Measurements from ENCODE around the gene DCC. TPM values are rescaled to one million over a fixed set of nuclear protein-coding genes. Genes with fewer than 3 reads are reported as not detected.

Gene DCC
- total and polyA plus RNA-seq, 2 donors (not counting 1 experiment from before 2014, with no cell fraction given), result not detected

DNA sequence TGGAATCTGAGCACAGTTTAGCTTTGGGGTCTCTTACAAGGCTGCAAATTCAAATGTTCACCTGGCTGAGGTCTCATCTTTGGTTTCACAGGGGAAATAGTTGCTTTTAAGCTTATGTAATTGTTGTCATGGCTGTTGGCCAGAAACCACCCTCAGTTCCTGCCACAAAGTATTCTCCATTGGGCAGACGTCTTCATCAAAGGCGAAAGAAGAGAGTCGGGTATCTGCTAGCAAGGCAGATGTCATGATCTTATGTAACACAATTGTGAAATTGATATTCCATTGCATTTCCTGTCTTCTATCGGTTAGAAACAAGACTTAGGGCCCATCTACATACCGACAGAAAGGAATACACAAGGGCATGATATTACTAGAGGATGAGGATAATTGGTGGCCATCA is 1068.3 kb downstream of the DCC start:
- Mint-ChIP-seq H3K9me3 (ENCODE audit: insufficient read depth) (no peaks in the 10 kb centered on the region), H3K27me3 (no peaks in the 10 kb centered on the region), H3K4me3 (no peak overlapping the region), H3K27ac (no peak overlapping the region), H3K4me1 (no peaks in the 10 kb centered on the region)
- no peaks in the 10 kb centered on the region for H3K4me1 ChIP-seq (ENCODE audit: control insufficient read depth in 2 of 2, insufficient read depth in 2 of 2, low read length in 2 of 2)
- ATAC-seq (ENCODE audit: low read depth) (no peak), DNase-seq (no peak)
- 100% methylated on average over 2 of the region's 5 CpGs for WGBS (ENCODE audit: insufficient coverage)
- intact Hi-C loops (cut with micrococcal nuclease), result no loop called here
- H3K27ac ChIP-seq (ENCODE audit: low read length in 2 of 2), result no peak overlapping the region
- no peaks in the 10 kb centered on the region for H4K20me1 ChIP-seq (ENCODE audit: control insufficient read depth, insufficient read depth, low read length, poor library complexity, severe bottlenecking)
- H3K4me2 ChIP-seq (replicated peaks; ENCODE audit: low read depth, low read length, poor library complexity, severe bottlenecking), result no peak overlapping the region
- POLR2A ChIA-PET, result no interaction called here
- CTCF ChIA-PET, result no interaction called here
- no peak overlapping the region for H3K9ac ChIP-seq (ENCODE audit: low read length)
- H3K27me3 ChIP-seq (replicated peaks in 1 of 4; ENCODE audit: control extremely low read depth in 1 of 4, control insufficient read depth in 3 of 4, insufficient read depth in 4 of 4, low read length in 3 of 4), result no peaks in the 10 kb centered on the region
- H3K9me3 ChIP-seq (ENCODE audit: control extremely low read depth in 1 of 3, control insufficient read depth in 2 of 3, insufficient read depth in 1 of 3, low read length in 2 of 3), result no peaks in the 10 kb centered on the region
- H3K4me3 ChIP-seq (ENCODE audit: control extremely low read depth in 1 of 5, extremely low read depth in 1 of 5, insufficient read depth in 1 of 5, low read depth in 2 of 5, low read length in 4 of 5), result no peak overlapping the region
- H2AFZ ChIP-seq (ENCODE audit: insufficient read depth, low read depth, low read length, poor library complexity, severe bottlenecking), result no peak overlapping the region
- no peaks in the 10 kb centered on the region for H3K36me3 ChIP-seq (replicated peaks in 1 of 2; ENCODE audit: control extremely low read depth in 1 of 2, control insufficient read depth in 1 of 2, extremely low read depth in 1 of 2, insufficient read depth in 2 of 2, low read length in 1 of 2)
- TF ChIP-seq EZH2 (IDR thresholded peaks at IDR 0.05; ENCODE audit: borderline replicate concordance, insufficient read depth, low read depth, low read length, poor library complexity, severe bottlenecking) (no peak), CTCF (IDR thresholded peaks at IDR 0.05) (no peak)
- no peaks in the 10 kb centered on the region for H3K79me2 ChIP-seq (ENCODE audit: control insufficient read depth, insufficient read depth, low read length)

DNA sequence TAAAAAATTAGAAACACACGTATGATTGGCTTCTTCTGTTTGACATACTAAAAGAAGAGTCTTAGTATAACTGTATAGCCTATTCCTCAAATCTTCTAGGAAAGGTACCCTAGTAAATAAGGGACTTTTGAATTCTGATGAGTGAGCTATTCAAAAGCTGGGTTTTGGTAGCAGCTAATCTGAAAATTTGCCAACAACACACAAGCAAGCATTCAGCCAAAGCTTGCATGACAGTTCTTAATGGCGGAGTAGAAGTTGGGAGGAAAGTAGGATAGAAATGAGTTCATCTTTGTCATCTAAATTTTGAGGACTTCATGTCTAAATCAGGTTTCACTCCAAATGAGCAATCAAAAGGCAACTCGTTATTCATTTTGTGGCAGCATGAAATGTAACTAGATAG is 1071.5 kb downstream of the DCC start:
- no peaks in the 10 kb centered on the region for H3K4me1 Mint-ChIP-seq
- DNase-seq, result no peak
- no peaks in the 10 kb centered on the region for H3K4me1 ChIP-seq (ENCODE audit: control insufficient read depth in 2 of 2, insufficient read depth in 2 of 2, low read length in 2 of 2)
- H3K27me3 Mint-ChIP-seq, result no peaks in the 10 kb centered on the region
- TF ChIP-seq CTCF (IDR thresholded peaks at IDR 0.05), result no peak
- TF ChIP-seq EZH2 (IDR thresholded peaks at IDR 0.05; ENCODE audit: borderline replicate concordance, insufficient read depth, low read depth, low read length, poor library complexity, severe bottlenecking), result no peak
- no peak overlapping the region for H3K27ac Mint-ChIP-seq
- H3K79me2 ChIP-seq (ENCODE audit: control insufficient read depth, insufficient read depth, low read length), result no peaks in the 10 kb centered on the region
- no peak overlapping the region for H3K4me2 ChIP-seq (replicated peaks; ENCODE audit: low read depth, low read length, poor library complexity, severe bottlenecking)
- H3K4me3 Mint-ChIP-seq, result no peak overlapping the region
- ChIA-PET CTCF (no interaction called here), POLR2A (no interaction called here)
- intact Hi-C loops (cut with micrococcal nuclease), result no loop called here
- H3K36me3 ChIP-seq (replicated peaks in 1 of 2; ENCODE audit: control extremely low read depth in 1 of 2, control insufficient read depth in 1 of 2, extremely low read depth in 1 of 2, insufficient read depth in 2 of 2, low read length in 1 of 2), result no peaks in the 10 kb centered on the region
- H3K9me3 ChIP-seq (ENCODE audit: control extremely low read depth in 1 of 3, control insufficient read depth in 2 of 3, insufficient read depth in 1 of 3, low read length in 2 of 3), result no peaks in the 10 kb centered on the region
- H4K20me1 ChIP-seq (ENCODE audit: control insufficient read depth, insufficient read depth, low read length, poor library complexity, severe bottlenecking), result no peaks in the 10 kb centered on the region
- no peak overlapping the region for H3K4me3 ChIP-seq (ENCODE audit: control extremely low read depth in 1 of 5, extremely low read depth in 1 of 5, insufficient read depth in 1 of 5, low read depth in 2 of 5, low read length in 4 of 5)
- H3K27me3 ChIP-seq (replicated peaks in 1 of 4; ENCODE audit: control extremely low read depth in 1 of 4, control insufficient read depth in 3 of 4, insufficient read depth in 4 of 4, low read length in 3 of 4), result no peaks in the 10 kb centered on the region
- WGBS (ENCODE audit: insufficient coverage), result 80% methylated on average over 1 of the region's 3 CpGs
- no peak overlapping the region for H2AFZ ChIP-seq (ENCODE audit: insufficient read depth, low read depth, low read length, poor library complexity, severe bottlenecking)
- H3K9ac ChIP-seq (ENCODE audit: low read length), result no peak overlapping the region
- no peaks in the 10 kb centered on the region for H3K9me3 Mint-ChIP-seq (ENCODE audit: insufficient read depth)
- ATAC-seq (ENCODE audit: low read depth), result no peak
- H3K27ac ChIP-seq (ENCODE audit: low read length in 2 of 2), result no peak overlapping the region

Measured in B cell (primary cell).